GM12878 (cell line): ENCODE measurements around the gene ST6GAL2. TPM values are rescaled to one million over a fixed set of nuclear protein-coding genes. Genes with fewer than 3 reads are reported as not detected.

ENCODE experiments used
- ATAC-seq: fragments of 200-7000 bp; cut with Tn5 transposase; 3 replicates; pipeline ENCODE4 v1.9.1; 2020; ENCODE audit warnings: mild to moderate bottlenecking, moderate library complexity
- BruUV-seq: library from RNA; stranded (reverse); fragments of 400-500 nt; replicated peaks from 2 replicates; lab custom pipeline; 2021; lab: Mats Ljungman, UMichigan
- CTCF ChIA-PET: fragments of 300-600 bp; sonication (Branson Sonifier 250); formaldehyde crosslinking; extraction: SDS; loops from one replicate; lab custom pipeline; 2021; ENCODE audit warnings: inconsistent platforms; lab: Yijun Ruan, JAX
- POLR2A ChIA-PET: fragments of 350-600 bp; formaldehyde crosslinking; extraction: SDS; loops from one replicate; lab custom pipeline; 2021; ENCODE audit warnings: inconsistent platforms; lab: Charles Lee
- RAD21 ChIA-PET: fragments of 300-600 bp; sonication (Branson Sonifier 250); formaldehyde crosslinking; loops from one replicate; lab custom pipeline; 2023; ENCODE audit warnings: antibody characterized with exemption; ENCODE audit not compliant: unreplicated experiment; lab: Charles Lee
- SMC1A ChIA-PET: fragments of 300-600 bp; sonication (Branson Sonifier 250); formaldehyde crosslinking; loops from one replicate; lab custom pipeline; 2023; ENCODE audit not compliant: unreplicated experiment, uncharacterized antibody; lab: Charles Lee
- DNase-seq: peaks from one replicate; pipeline ENCODE4 v3.0.0-alpha.2; 2011; ENCODE audit warnings: low read depth, low spot score
- FAIRE-seq: peaks from 3 replicates; lab custom pipeline; 2011; peaks lifted over from hg19 to GRCh38; lab: Jason Lieb, UNC
- H2AFZ ChIP-seq: 2 replicates; pipeline ENCODE4 v1.6.0; 2011; ENCODE audit warnings: low read depth, low read length, control low read depth; ENCODE audit not compliant: control insufficient read depth
- H3K27ac ChIP-seq: 2 replicates; pipeline ENCODE4 v1.5.1; 2011; ENCODE audit warnings: control low read depth; ENCODE audit not compliant: control insufficient read depth, insufficient read depth
- H3K27me3 ChIP-seq, 2 experiments: replicated peaks in 1 of 2; 2 replicates each; pipeline versions ENCODE4 v1.6.0 to v1.6.1; 2011; ENCODE audit warnings: low read length in 1 of 2; ENCODE audit not compliant: control insufficient read depth in 2 of 2, insufficient read depth in 2 of 2
- H3K36me3 ChIP-seq, 2 experiments: 2 replicates each; pipeline ENCODE4 v1.5.1; 2011; ENCODE audit warnings: low read length in 1 of 2; ENCODE audit not compliant: control insufficient read depth in 2 of 2, insufficient read depth in 2 of 2
- H3K4me1 ChIP-seq: 2 replicates; pipeline ENCODE4 v1.6.1; 2011; ENCODE audit warnings: mild to moderate bottlenecking, low read length, moderate library complexity, mixed read lengths; ENCODE audit not compliant: control insufficient read depth, insufficient read depth
- H3K4me2 ChIP-seq: 2 replicates; pipeline ENCODE4 v1.6.0; 2011; ENCODE audit warnings: control low read depth; ENCODE audit not compliant: control insufficient read depth, insufficient read depth
- H3K4me3 ChIP-seq: fragments of 200-600 bp; sonication (generic); 2 replicates; pipeline ENCODE4 v1.5.1; 2016
- H3K79me2 ChIP-seq: 2 replicates; pipeline ENCODE4 v1.6.0; 2011; ENCODE audit warnings: low read length; ENCODE audit not compliant: control insufficient read depth, insufficient read depth
- H3K9ac ChIP-seq: 2 replicates; pipeline ENCODE4 v1.8.0; 2011; ENCODE audit warnings: low read length, control low read depth, mixed read lengths; ENCODE audit not compliant: control insufficient read depth, insufficient read depth
- H3K9me3 ChIP-seq: replicated peaks from 3 replicates; pipeline ENCODE4 v1.5.1; 2011; ENCODE audit warnings: mild to moderate bottlenecking, low read length; ENCODE audit not compliant: control insufficient read depth, insufficient read depth
- H4K20me1 ChIP-seq: 2 replicates; pipeline ENCODE4 v1.6.0; 2011; ENCODE audit not compliant: control insufficient read depth, insufficient read depth
- IKZF2 ChIP-seq, 2 experiments: fragments of 450-650 bp; IDR thresholded peaks; 2 replicates each; pipeline ENCODE4 v1.6.1; 2017; ENCODE audit warnings: mild to moderate bottlenecking in 2 of 2, moderate library complexity in 2 of 2
- JUND ChIP-seq: IDR thresholded peaks from 2 replicates; pipeline ENCODE4 v1.6.1; 2012; ENCODE audit warnings: low read depth, mild to moderate bottlenecking, low read length, improper control_type of control experiment, moderate library complexity
- POU2F2 ChIP-seq: IDR thresholded peaks from 3 replicates; pipeline ENCODE4 v1.6.1; 2011; ENCODE audit warnings: low read depth, mild to moderate bottlenecking, low read length, borderline replicate concordance
- YBX1 ChIP-seq: fragments of 450-650 bp; IDR thresholded peaks from 2 replicates; pipeline ENCODE4 v1.6.1; 2016; ENCODE audit warnings: antibody characterized with exemption
- ZNF622 ChIP-seq: fragments of 450-650 bp; IDR thresholded peaks from 2 replicates; pipeline ENCODE4 v1.6.1; 2017; ENCODE audit warnings: mild to moderate bottlenecking, inconsistent platforms
- ZZZ3 ChIP-seq: IDR thresholded peaks from 2 replicates; pipeline ENCODE4 v1.6.1; 2011; ENCODE audit warnings: low read depth; ENCODE audit not compliant: control insufficient read depth, insufficient read length
- WGBS: methylation state at CpG from one replicate; pipeline ENCODE4 v1.1.6; 2016; ENCODE audit warnings: low lambda C conversion rate; ENCODE audit not compliant: insufficient replicate concordance, insufficient coverage; ENCODE audit errors: missing lambda C conversion rate; 5-methylcytosine and 5-hydroxymethylcytosine counted together
- in situ Hi-C: fragments of 300-500 bp; cut with MboI; formaldehyde crosslinking; loops from 9 replicates; pipeline ENCODE4 v1.14.3; 2018; ENCODE audit warnings: mixed read lengths
- intact Hi-C: fragments of 100-400 bp; cut with micrococcal nuclease; formaldehyde crosslinking; loops from one replicate; pipeline ENCODE4 v1.14.2; 2022; ENCODE audit not compliant: unreplicated experiment
- polyA plus RNA-seq, 11 experiments: library from polyadenylated mRNA; depleted of rRNA in 4 of 11; unstranded in 6 of 11; stranded (reverse) in 5 of 11; fragments of >200 nt; fragmentation: Nextera tagmentation in 4 of 11; fragmentation: Illumina TruSeq in 1 of 11; extraction: Ambion mirVana in 4 of 11; extraction: Trizol in 1 of 11; gene quantifications; 1 replicate in 1 of 11; 2 replicates in 10 of 11; pipeline versions ENCODE4 v1.2.1 to v1.2.3, GENCODE V29; 2011 to 2016; ENCODE audit warnings: inconsistent platforms in 2 of 11, missing spikeins in 2 of 11, low read depth in 1 of 11
- total RNA-seq, 4 experiments: library from RNA; depleted of rRNA in 3 of 4; stranded (reverse); fragments of >200 nt in 3 of 4; fragmentation: Illumina TruSeq in 1 of 4; extraction: Trizol in 1 of 4; gene quantifications; 2 replicates each; pipeline versions ENCODE4 v1.2.1 to v1.2.3, GENCODE V29; 2013 to 2021
- TF ChIP-seq, protein P1 (sequence below): fragments of 450-650 bp; formaldehyde crosslinking; IDR thresholded peaks from 2 replicates; pipeline ENCODE4 v1.5.0; 2022; ENCODE audit warnings: mild to moderate bottlenecking, missing genetic modification characterization

Gene ST6GAL2
- total and polyA plus RNA-seq, 10 of the 15 experiments (the other 5 are each of a cell fraction or from before 2014, with no cell fraction given) = not detected

- no peaks in the 10 kb centered on the region for H3K27me3 ChIP-seq
- no peaks in the 10 kb centered on the region for H3K9me3 ChIP-seq
- H3K4me1 ChIP-seq = no peaks in the 10 kb centered on the region
- DNase-seq (no peak), ATAC-seq (no peak), FAIRE-seq (no peak)
- no peaks in the 10 kb centered on the region for H3K79me2 ChIP-seq
- ChIA-PET CTCF (no interaction called here), RAD21 (no interaction called here), SMC1A (no interaction called here), POLR2A (no interaction called here)
- no peak overlapping the region for H3K4me3 ChIP-seq
- H3K27ac ChIP-seq = no peak overlapping the region
- H3K36me3 ChIP-seq = no peaks in the 10 kb centered on the region
- intact Hi-C loops = no loop called here
- TF ChIP-seq, protein P1, sequence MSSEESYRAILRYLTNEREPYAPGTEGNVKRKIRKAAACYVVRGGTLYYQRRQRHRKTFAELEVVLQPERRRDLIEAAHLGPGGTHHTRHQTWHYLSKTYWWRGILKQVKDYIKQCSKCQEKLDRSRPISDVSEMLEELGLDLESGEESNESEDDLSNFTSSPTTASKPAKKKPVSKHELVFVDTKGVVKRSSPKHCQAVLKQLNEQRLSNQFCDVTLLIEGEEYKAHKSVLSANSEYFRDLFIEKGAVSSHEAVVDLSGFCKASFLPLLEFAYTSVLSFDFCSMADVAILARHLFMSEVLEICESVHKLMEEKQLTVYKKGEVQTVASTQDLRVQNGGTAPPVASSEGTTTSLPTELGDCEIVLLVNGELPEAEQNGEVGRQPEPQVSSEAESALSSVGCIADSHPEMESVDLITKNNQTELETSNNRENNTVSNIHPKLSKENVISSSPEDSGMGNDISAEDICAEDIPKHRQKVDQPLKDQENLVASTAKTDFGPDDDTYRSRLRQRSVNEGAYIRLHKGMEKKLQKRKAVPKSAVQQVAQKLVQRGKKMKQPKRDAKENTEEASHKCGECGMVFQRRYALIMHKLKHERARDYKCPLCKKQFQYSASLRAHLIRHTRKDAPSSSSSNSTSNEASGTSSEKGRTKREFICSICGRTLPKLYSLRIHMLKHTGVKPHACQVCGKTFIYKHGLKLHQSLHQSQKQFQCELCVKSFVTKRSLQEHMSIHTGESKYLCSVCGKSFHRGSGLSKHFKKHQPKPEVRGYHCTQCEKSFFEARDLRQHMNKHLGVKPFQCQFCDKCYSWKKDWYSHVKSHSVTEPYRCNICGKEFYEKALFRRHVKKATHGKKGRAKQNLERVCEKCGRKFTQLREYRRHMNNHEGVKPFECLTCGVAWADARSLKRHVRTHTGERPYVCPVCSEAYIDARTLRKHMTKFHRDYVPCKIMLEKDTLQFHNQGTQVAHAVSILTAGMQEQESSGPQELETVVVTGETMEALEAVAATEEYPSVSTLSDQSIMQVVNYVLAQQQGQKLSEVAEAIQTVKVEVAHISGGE = no peak
- no peak for TF ChIP-seq ZNF622
- TF ChIP-seq IKZF2 (IDR thresholded peaks at IDR 0.05) = no peak
- no peak for TF ChIP-seq YBX1
- TF ChIP-seq POU2F2 = no peak
- no peak for TF ChIP-seq JUND
- TF ChIP-seq ZZZ3 = no peak
- H3K9ac ChIP-seq = no peak overlapping the region
- H4K20me1 ChIP-seq = no peaks in the 10 kb centered on the region
- in situ Hi-C loops = no loop called here
- H2AFZ ChIP-seq = no peak overlapping the region
- H3K4me2 ChIP-seq = no peak overlapping the region
- WGBS = 0% methylated on average over 5 of the region's 5 CpGs
- BruUV-seq = no TSS peak
Measured at GRCh38 chr2:106890606-106891005, 4.6 kb upstream of the ST6GAL2 start.
